K562 (cell line): ENCODE results near the gene ACYP2. TPM values are rescaled to one million over a fixed set of nuclear protein-coding genes. Genes with fewer than 3 reads are reported as not detected.

Experiments
- ATAC-seq: fragments of 200-7000 bp; cut with Tn5 transposase; 3 replicates; pipeline ENCODE4 v1.9.1; 2020; ENCODE audit warnings: moderate library complexity
- BruUV-seq: library from RNA; stranded (reverse); fragments of 400-500 nt; replicated peaks from 2 replicates; lab custom pipeline; 2021; lab: Mats Ljungman, UMichigan
- CTCF ChIA-PET: fragments of 300-600 bp; formaldehyde crosslinking; extraction: SDS; loops from one replicate; lab custom pipeline; 2021; ENCODE audit warnings: low intra/inter-chr PET ratio; lab: Yijun Ruan, JAX
- POLR2A ChIA-PET: fragments of 300-600, 350-650 bp; sonication (Branson Sonifier 250); formaldehyde crosslinking; extraction: SDS; loops from one replicate; lab custom pipeline; 2021; ENCODE audit warnings: antibody characterized with exemption, inconsistent platforms; lab: Yijun Ruan, JAX
- DNase-seq, 4 experiments: peaks; one replicate each; pipeline versions ENCODE4 v3.0.0 to v3.0.0-alpha.2; 2011 to 2018; ENCODE audit warnings: low spot score in 3 of 4, mixed read lengths in 3 of 4; ENCODE audit errors: extremely low read depth in 1 of 4
- FAIRE-seq: peaks from 2 replicates; lab custom pipeline; 2011; peaks lifted over from hg19 to GRCh38; lab: Jason Lieb, UNC
- H2AFZ ChIP-seq: 2 replicates; pipeline ENCODE4 v1.6.0; 2011; ENCODE audit warnings: low read depth, low read length, control low read depth, inconsistent platforms
- H3K27ac ChIP-seq: fragments of 200-600 bp; 3 replicates; pipeline ENCODE4 v1.8.0; 2011; ENCODE audit warnings: low read depth, mild to moderate bottlenecking, control low read depth, inconsistent platforms, low read length, moderate library complexity, mixed read lengths; ENCODE audit errors: extremely low read depth
- H3K27me3 ChIP-seq, 2 experiments: fragments of 300-600 bp in 1 of 2; 2 replicates in 1 of 2; 3 replicates in 1 of 2; pipeline versions ENCODE4 v1.6.0 to v1.8.0; 2011; ENCODE audit warnings: inconsistent platforms in 2 of 2, low read length in 2 of 2, mild to moderate bottlenecking in 1 of 2, mixed read lengths in 1 of 2, moderate library complexity in 1 of 2; ENCODE audit not compliant: control insufficient read depth in 2 of 2, insufficient read depth in 2 of 2
- H3K36me3 ChIP-seq: fragments of 300-600 bp; 3 replicates; pipeline ENCODE4 v1.8.0; 2011; ENCODE audit warnings: mild to moderate bottlenecking, low read length, inconsistent platforms; ENCODE audit not compliant: control insufficient read depth, insufficient read depth
- H3K4me1 ChIP-seq, 2 experiments: fragments of 200-600 bp in 1 of 2; replicated peaks in 1 of 2; 2 replicates in 1 of 2; 3 replicates in 1 of 2; pipeline versions ENCODE4 v1.5.1 to v1.8.0; 2011; ENCODE audit warnings: inconsistent platforms in 2 of 2, low read length in 2 of 2, mild to moderate bottlenecking in 1 of 2, mixed read lengths in 1 of 2, moderate library complexity in 1 of 2; ENCODE audit not compliant: control insufficient read depth in 2 of 2, insufficient read depth in 2 of 2
- H3K4me2 ChIP-seq: 2 replicates; pipeline ENCODE4 v1.6.1; 2011; ENCODE audit warnings: low read length, control low read depth, inconsistent platforms, mixed read lengths; ENCODE audit not compliant: insufficient read depth
- H3K4me3 ChIP-seq: fragments of 200-600 bp; sonication (generic), shearing (Covaris generic); 2 replicates; pipeline ENCODE4 v1.5.1; 2016; ENCODE audit warnings: control low read depth, inconsistent platforms
- H3K79me2 ChIP-seq: fragments of 200-600 bp; 3 replicates; pipeline ENCODE4 v1.8.0; 2011; ENCODE audit warnings: low read length, inconsistent platforms; ENCODE audit not compliant: control insufficient read depth, insufficient read depth
- H3K9ac ChIP-seq, 2 experiments: 2 replicates each; pipeline versions ENCODE4 v1.6.0 to v1.6.1; 2011; ENCODE audit warnings: low read depth in 2 of 2, low read length in 2 of 2, control low read depth in 1 of 2, inconsistent platforms in 1 of 2, mild to moderate bottlenecking in 1 of 2, mixed read lengths in 1 of 2; ENCODE audit not compliant: insufficient read depth in 1 of 2
- H3K9me1 ChIP-seq: one replicate; pipeline ENCODE4 v1.6.0; 2011; ENCODE audit warnings: inconsistent platforms, mild to moderate bottlenecking, low read length, moderate library complexity; ENCODE audit not compliant: control insufficient read depth, insufficient read depth
- H3K9me3 ChIP-seq: replicated peaks from 2 replicates; pipeline ENCODE4 v1.5.1; 2011; ENCODE audit warnings: low read depth, low read length, inconsistent platforms; ENCODE audit not compliant: control insufficient read depth, insufficient read depth
- H4K20me1 ChIP-seq: replicated peaks from 2 replicates; pipeline ENCODE4 v1.6.1; 2011; ENCODE audit warnings: low read length, inconsistent platforms, mixed read lengths; ENCODE audit not compliant: control insufficient read depth, insufficient read depth
- ATF7 ChIP-seq: fragments of 450-650 bp; IDR thresholded peaks from 2 replicates; pipeline ENCODE4 v1.7.1; 2014; ENCODE audit warnings: mild to moderate bottlenecking, moderate library complexity
- HCFC1 ChIP-seq: IDR thresholded peaks from 2 replicates; pipeline ENCODE4 v1.6.1; 2012; ENCODE audit warnings: low read depth, low read length, improper control_type of control experiment
- NBN ChIP-seq: fragments of 450-650 bp; IDR thresholded peaks from 2 replicates; pipeline ENCODE4 v1.6.1; 2016; ENCODE audit warnings: low read depth, mild to moderate bottlenecking
- NCOA6 ChIP-seq: fragments of 450-650 bp; IDR thresholded peaks from 2 replicates; pipeline ENCODE4 v1.6.1; 2017; ENCODE audit warnings: mild to moderate bottlenecking
- PHB ChIP-seq: fragments of 250-450 bp; sonication (Bioruptor Pico); IDR thresholded peaks from 2 replicates; pipeline ENCODE4 v1.5.0; 2021
- POLR3A ChIP-seq: IDR thresholded peaks from 2 replicates; pipeline ENCODE4 v1.6.1; 2011; ENCODE audit warnings: borderline replicate concordance, mild to moderate bottlenecking, moderate library complexity; ENCODE audit not compliant: insufficient read length, insufficient read depth; ENCODE audit errors: extremely low read depth
- RAD51 ChIP-seq: fragments of 450-650 bp; IDR thresholded peaks from 2 replicates; pipeline ENCODE4 v1.7.1; 2016; ENCODE audit warnings: low read depth, mild to moderate bottlenecking, borderline replicate concordance
- SPI1 ChIP-seq: IDR thresholded peaks from 2 replicates; pipeline ENCODE4 v1.6.1; 2011; ENCODE audit warnings: low read depth, low read length, control low read depth, borderline replicate concordance
- ZBTB12 ChIP-seq: fragments of 250-450 bp; sonication (Bioruptor Pico); IDR thresholded peaks from 2 replicates; pipeline ENCODE4 v1.4.0; 2020
- ZNF124 ChIP-seq: sonication (generic); formaldehyde crosslinking; IDR thresholded peaks from 2 replicates; pipeline ENCODE4 v1.8.1; 2022; ENCODE audit warnings: missing genetic modification reagents
- ZNF318 ChIP-seq, 2 experiments: fragments of 450-650 bp; IDR thresholded peaks; 2 replicates each; pipeline ENCODE4 v1.6.1; 2016; ENCODE audit warnings: mild to moderate bottlenecking in 2 of 2, borderline replicate concordance in 1 of 2, low read depth in 1 of 2, moderate library complexity in 1 of 2
- ZNF408 ChIP-seq: fragments of 250-450 bp; sonication (Bioruptor Pico); IDR thresholded peaks from 2 replicates; pipeline ENCODE4 v1.4.0; 2020; ENCODE audit warnings: low read depth, mild to moderate bottlenecking, moderate library complexity
- ZNF696 ChIP-seq: fragments of 250-450 bp; sonication (Bioruptor Pico); conservative IDR thresholded peaks from 2 replicates; pipeline ENCODE4 v1.4.0; 2020; ENCODE audit warnings: mild to moderate bottlenecking, moderate library complexity
- WGBS: fragments of 100-300 bp; shearing (Covaris generic); methylation state at CpG from one replicate; pipeline ENCODE4 v1.1.6; 2016; ENCODE audit warnings: low coverage, mixed read lengths; ENCODE audit not compliant: insufficient coverage; ENCODE audit errors: missing lambda C conversion rate; 5-methylcytosine and 5-hydroxymethylcytosine counted together
- in situ Hi-C: fragments of 300-500 bp; cut with MboI; formaldehyde crosslinking; loops from 4 replicates; pipeline ENCODE4 v1.15.0; 2018; ENCODE audit warnings: inconsistent platforms, mixed read lengths
- intact Hi-C: fragments of 100-400 bp; cut with micrococcal nuclease; formaldehyde crosslinking; loops from 2 replicates; pipeline ENCODE4 v1.14.2; 2022
- polyA plus RNA-seq, 8 experiments: library from polyadenylated mRNA; depleted of rRNA in 4 of 8; stranded (reverse) in 5 of 8; unstranded in 3 of 8; fragments of >200 nt; fragmentation: Nextera tagmentation in 2 of 8; fragmentation: Illumina TruSeq in 1 of 8; extraction: Ambion mirVana in 2 of 8; extraction: Trizol in 1 of 8; gene quantifications; 2 replicates each; pipeline versions ENCODE4 v1.2.1 to v1.2.3, GENCODE V29; 2011 to 2014; ENCODE audit warnings: inconsistent platforms in 1 of 8, missing spikeins in 1 of 8
- total RNA-seq, 7 experiments: library from RNA; depleted of rRNA in 6 of 7; stranded (reverse); fragments of >200 nt in 6 of 7; fragmentation: Illumina TruSeq in 2 of 7; extraction: Trizol in 2 of 7; gene quantifications; 2 replicates each; pipeline versions ENCODE4 v1.2.1 to v1.2.3, GENCODE V29; 2011 to 2021; ENCODE audit warnings: low replicate concordance in 1 of 7
- TF ChIP-seq, protein P1 (sequence below): sonication (generic); formaldehyde crosslinking; IDR thresholded peaks from 2 replicates; pipeline ENCODE4 v1.8.0; 2022; ENCODE audit warnings: missing genetic modification reagents, mild to moderate bottlenecking, borderline replicate concordance

The ACYP2 gene
- total and polyA plus RNA-seq, 9 of the 15 experiments (the other 6 are each of a cell fraction or from before 2014, with no cell fraction given): 1.0 to 4.1 (median 2.0) TPM

DNA sequence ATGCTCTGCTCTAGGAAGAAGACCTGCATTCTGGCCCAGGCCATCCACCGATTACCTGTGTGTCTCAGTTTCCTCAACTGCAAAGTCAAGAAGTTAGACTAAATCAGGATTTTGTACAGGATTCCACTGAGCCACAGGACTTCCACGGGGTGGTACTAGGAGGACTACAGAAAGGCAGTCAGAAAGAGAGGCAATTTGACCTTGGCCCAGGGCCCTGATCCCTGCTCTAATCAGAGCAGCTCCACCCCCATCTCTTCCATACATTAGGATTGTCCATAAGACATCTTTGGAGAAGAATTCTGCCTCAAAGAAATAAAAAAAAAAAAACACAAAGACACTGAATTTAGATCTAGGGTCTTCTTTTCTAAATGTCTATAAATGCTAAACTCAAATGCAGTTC, 193.4 kb downstream of the ACYP2 start:
- Histone ChIP-seq H3K27me3 (no peaks in the 10 kb centered on the region), H3K4me3 (no peak overlapping the region), H3K4me2 (no peak overlapping the region), H3K27ac (no peak overlapping the region), H4K20me1 (no peaks in the 10 kb centered on the region), H3K9me1 (no peaks in the 10 kb centered on the region), H3K36me3 (no peaks in the 10 kb centered on the region; the same call in 2 of the 3 replicates), H3K4me1 (no peaks in the 10 kb centered on the region; a peak in 2 of 5 replicates), H2AFZ (no peak overlapping the region), H3K9me3 (no peaks in the 10 kb centered on the region), H3K79me2 (no peaks in the 10 kb centered on the region), H3K9ac (no peak overlapping the region)
- DNase-seq (no peak), FAIRE-seq (no peak), ATAC-seq (no peak)
- no TSS peak for BruUV-seq
- CTCF ChIA-PET: no interaction called here
- intact Hi-C loops: no loop called here
- 4% methylated on average over 2 of the region's 2 CpGs for whole genome bisulfite sequencing
- in situ Hi-C loops: no loop called here
- POLR2A ChIA-PET: interaction anchor here (1.4 kb wide), 1 partner anchor 21 kb away, joined by 4 read pairs; no protein-coding TSS in a partner anchor
- TF ChIP-seq NCOA6 (no peak), NBN (no peak), ZNF124 (CRISPR knock-in tag) (no peak), ZBTB12 (CRISPR knock-in tag) (no peak), POLR3A (no peak), RAD51 (no peak), ZNF318 (IDR thresholded peaks at IDR 0.05; ENCODE audit: borderline replicate concordance in 1 of 2, low read depth in 1 of 2) (no peak), ZNF408 (CRISPR knock-in tag) (no peak), ATF7 (no peak), HCFC1 (no peak), ZNF696 (CRISPR knock-in tag) (no peak), PHB (CRISPR knock-in tag) (no peak), SPI1 (no peak)
- TF ChIP-seq, protein P1, sequence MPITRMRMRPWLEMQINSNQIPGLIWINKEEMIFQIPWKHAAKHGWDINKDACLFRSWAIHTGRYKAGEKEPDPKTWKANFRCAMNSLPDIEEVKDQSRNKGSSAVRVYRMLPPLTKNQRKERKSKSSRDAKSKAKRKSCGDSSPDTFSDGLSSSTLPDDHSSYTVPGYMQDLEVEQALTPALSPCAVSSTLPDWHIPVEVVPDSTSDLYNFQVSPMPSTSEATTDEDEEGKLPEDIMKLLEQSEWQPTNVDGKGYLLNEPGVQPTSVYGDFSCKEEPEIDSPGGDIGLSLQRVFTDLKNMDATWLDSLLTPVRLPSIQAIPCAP (CRISPR knock-in tag): no peak
